ENCODE results near the gene SH3BGR.

DNA sequence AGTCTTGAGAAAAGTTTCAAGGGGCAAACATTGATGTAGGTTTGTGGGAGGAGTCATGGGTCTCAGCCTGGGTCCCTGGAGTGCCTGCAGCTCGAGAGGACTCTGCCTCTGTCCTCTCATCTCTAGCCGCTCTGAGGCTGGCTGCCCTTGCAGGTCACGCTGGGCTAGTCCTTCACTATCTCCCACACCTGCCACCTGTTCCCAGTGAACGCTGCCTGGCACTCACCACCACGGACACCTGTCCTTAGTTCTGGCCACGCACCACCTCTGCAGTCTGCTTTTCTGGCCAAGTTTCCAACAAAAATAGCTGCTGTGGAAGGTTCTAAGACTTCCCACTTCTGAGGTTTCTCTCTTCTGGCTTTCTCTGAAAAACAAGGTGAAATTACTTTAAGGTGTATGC is 52.5 kb downstream of the SH3BGR start:
- TF ChIP-seq EZH2 (IDR thresholded peaks at IDR 0.05; ENCODE audit: low read length, missing control alignments): no peak
- TF ChIP-seq, protein P1, sequence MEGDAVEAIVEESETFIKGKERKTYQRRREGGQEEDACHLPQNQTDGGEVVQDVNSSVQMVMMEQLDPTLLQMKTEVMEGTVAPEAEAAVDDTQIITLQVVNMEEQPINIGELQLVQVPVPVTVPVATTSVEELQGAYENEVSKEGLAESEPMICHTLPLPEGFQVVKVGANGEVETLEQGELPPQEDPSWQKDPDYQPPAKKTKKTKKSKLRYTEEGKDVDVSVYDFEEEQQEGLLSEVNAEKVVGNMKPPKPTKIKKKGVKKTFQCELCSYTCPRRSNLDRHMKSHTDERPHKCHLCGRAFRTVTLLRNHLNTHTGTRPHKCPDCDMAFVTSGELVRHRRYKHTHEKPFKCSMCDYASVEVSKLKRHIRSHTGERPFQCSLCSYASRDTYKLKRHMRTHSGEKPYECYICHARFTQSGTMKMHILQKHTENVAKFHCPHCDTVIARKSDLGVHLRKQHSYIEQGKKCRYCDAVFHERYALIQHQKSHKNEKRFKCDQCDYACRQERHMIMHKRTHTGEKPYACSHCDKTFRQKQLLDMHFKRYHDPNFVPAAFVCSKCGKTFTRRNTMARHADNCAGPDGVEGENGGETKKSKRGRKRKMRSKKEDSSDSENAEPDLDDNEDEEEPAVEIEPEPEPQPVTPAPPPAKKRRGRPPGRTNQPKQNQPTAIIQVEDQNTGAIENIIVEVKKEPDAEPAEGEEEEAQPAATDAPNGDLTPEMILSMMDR (conservative IDR thresholded peaks at IDR 0.05 in 1 of 2, IDR thresholded peaks at IDR 0.05 in 1 of 2; ENCODE audit: low read depth in 1 of 2, low read length in 2 of 2): no peak

Data from fibroblast of lung (primary cell).